CD14-positive monocyte (primary cell): ENCODE results near the gene ZNF831. TPM values are rescaled to one million over a fixed set of nuclear protein-coding genes. Genes with fewer than 3 reads are reported as not detected.

Source experiments
- DNase-seq, 3 donors: peaks; one replicate each; pipeline ENCODE4 v3.0.0-alpha.2; 2011 to 2022
- H2AFZ ChIP-seq: 2 replicates; pipeline ENCODE4 v1.6.0; 2012; ENCODE audit warnings: mild to moderate bottlenecking, low read depth, low read length, inconsistent platforms; ENCODE audit not compliant: insufficient read depth, poor library complexity, severe bottlenecking
- H3K27ac ChIP-seq, 2 donors: 1 replicate in 1 of 2; 2 replicates in 1 of 2; pipeline ENCODE4 v1.5.1; 2012 to 2013; ENCODE audit warnings: low read length in 2 of 2, control low read depth in 1 of 2, inconsistent platforms in 1 of 2, low read depth in 1 of 2, mild to moderate bottlenecking in 1 of 2
- H3K27me3 ChIP-seq, 2 donors: one replicate each; pipeline versions ENCODE4 v1.6.0 to v1.6.1; 2011 to 2013; ENCODE audit warnings: low read length in 2 of 2; ENCODE audit not compliant: control insufficient read depth in 2 of 2, insufficient read depth in 2 of 2
- H3K36me3 ChIP-seq, 2 donors: replicated peaks in 1 of 2; 1 replicate in 1 of 2; 2 replicates in 1 of 2; pipeline versions ENCODE4 v1.5.1 to v1.6.1; 2012 to 2013; ENCODE audit warnings: low read length in 2 of 2, control low read depth in 1 of 2, inconsistent platforms in 1 of 2, mild to moderate bottlenecking in 1 of 2; ENCODE audit not compliant: insufficient read depth in 2 of 2, control insufficient read depth in 1 of 2
- H3K4me1 ChIP-seq, 2 donors: 1 replicate in 1 of 2; 2 replicates in 1 of 2; pipeline versions ENCODE4 v1.5.1 to v1.6.1; 2012 to 2013; ENCODE audit warnings: low read length in 2 of 2, control low read depth in 1 of 2, inconsistent platforms in 1 of 2, mild to moderate bottlenecking in 1 of 2, moderate library complexity in 1 of 2; ENCODE audit not compliant: insufficient read depth in 2 of 2, control insufficient read depth in 1 of 2
- H3K4me2 ChIP-seq: replicated peaks from 2 replicates; pipeline ENCODE3; 2012; ENCODE audit warnings: low read length, moderate library complexity, mild to moderate bottlenecking; ENCODE audit not compliant: poor library complexity, severe bottlenecking; ENCODE audit errors: extremely low read depth
- H3K4me3 ChIP-seq, 3 experiments: fragments of 200-600 bp in 1 of 3; sonication (generic) in 1 of 3; replicated peaks in 1 of 3; 1 replicate in 2 of 3; 2 replicates in 1 of 3; pipeline ENCODE4 v1.5.1; 2011 to 2013; ENCODE audit warnings: low read length in 3 of 3, mild to moderate bottlenecking in 3 of 3, control low read depth in 2 of 3, low read depth in 2 of 3, inconsistent platforms in 1 of 3, moderate library complexity in 1 of 3
- H3K79me2 ChIP-seq: 2 replicates; pipeline ENCODE4 v1.6.0; 2012; ENCODE audit warnings: mild to moderate bottlenecking, control low read depth, inconsistent platforms, low read length, moderate library complexity; ENCODE audit not compliant: insufficient read depth
- H3K9ac ChIP-seq: 2 replicates; pipeline ENCODE4 v1.6.0; 2017; ENCODE audit warnings: low read length, mild to moderate bottlenecking; ENCODE audit not compliant: insufficient read depth, poor library complexity, severe bottlenecking
- H3K9me3 ChIP-seq, 2 donors: replicated peaks in 1 of 2; 1 replicate in 1 of 2; 2 replicates in 1 of 2; pipeline versions ENCODE4 v1.5.1 to v1.6.1; 2012 to 2013; ENCODE audit warnings: low read length in 2 of 2, control low read depth in 1 of 2; ENCODE audit not compliant: control insufficient read depth in 1 of 2, insufficient read depth in 1 of 2
- H4K20me1 ChIP-seq: 2 replicates; pipeline ENCODE4 v1.6.0; 2012; ENCODE audit warnings: mild to moderate bottlenecking, low read length, control low read depth, moderate library complexity; ENCODE audit not compliant: insufficient read depth
- H3K27ac Mint-ChIP-seq, 7 donors: one replicate each; pipeline ENCODE4 v1.8.0; 2020; ENCODE audit warnings: mild to moderate bottlenecking in 7 of 7, mixed read lengths in 7 of 7, moderate library complexity in 6 of 7, inconsistent platforms in 2 of 7
- H3K27me3 Mint-ChIP-seq, 3 donors: one replicate each; pipeline ENCODE4 v1.8.0; 2021 to 2022; ENCODE audit warnings: low read depth in 3 of 3, mild to moderate bottlenecking in 3 of 3, mixed read lengths in 3 of 3, moderate library complexity in 3 of 3, inconsistent platforms in 1 of 3
- H3K36me3 Mint-ChIP-seq, 2 donors: one replicate each; pipeline ENCODE4 v1.8.0; 2020; ENCODE audit warnings: mixed read lengths in 2 of 2, inconsistent platforms in 1 of 2, mild to moderate bottlenecking in 1 of 2
- H3K4me1 Mint-ChIP-seq: one replicate; pipeline ENCODE4 v1.8.0; 2020; ENCODE audit warnings: mild to moderate bottlenecking, mixed read lengths
- H3K4me3 Mint-ChIP-seq, 2 donors: one replicate each; pipeline ENCODE4 v1.8.0; 2020; ENCODE audit warnings: mild to moderate bottlenecking in 2 of 2, mixed read lengths in 2 of 2, moderate library complexity in 1 of 2
- H3K9me3 Mint-ChIP-seq, 7 donors: one replicate each; pipeline ENCODE4 v1.8.0; 2020 to 2022; ENCODE audit warnings: mixed read lengths in 7 of 7, mild to moderate bottlenecking in 6 of 7, moderate library complexity in 6 of 7, inconsistent platforms in 2 of 7
- WGBS: methylation state at CpG from one replicate; pipeline ENCODE4 v1.1.5; 2013; ENCODE audit warnings: missing lambda C conversion rate; ENCODE audit not compliant: insufficient coverage; 5-methylcytosine and 5-hydroxymethylcytosine counted together
- intact Hi-C, 2 donors: fragments of 100-400 bp; cut with micrococcal nuclease; formaldehyde crosslinking; loops; one replicate each; pipeline versions ENCODE4 v1.15.0 to v1.15.1; 2023
- polyA plus RNA-seq, 3 donors: library from polyadenylated mRNA; depleted of rRNA in 1 of 3; unstranded in 2 of 3; stranded (reverse) in 1 of 3; fragments of 300-500 nt in 2 of 3; fragments of >200 nt in 1 of 3; fragmentation: Illumina TruSeq in 2 of 3; gene quantifications; 1 replicate in 2 of 3; 2 replicates in 1 of 3; pipeline ENCODE4 v1.2.3, GENCODE V29; 2012 to 2021
- TF ChIP-seq, protein P1 (sequence below): fragments of 200-600 bp; IDR thresholded peaks from one replicate; pipeline ENCODE4 v1.8.0; 2022; ENCODE audit warnings: antibody characterized with exemption, mild to moderate bottlenecking

The ZNF831 gene
- polyA plus RNA-seq, 3 donors, result 0.03 to 0.09 TPM; not detected in 1

DNA sequence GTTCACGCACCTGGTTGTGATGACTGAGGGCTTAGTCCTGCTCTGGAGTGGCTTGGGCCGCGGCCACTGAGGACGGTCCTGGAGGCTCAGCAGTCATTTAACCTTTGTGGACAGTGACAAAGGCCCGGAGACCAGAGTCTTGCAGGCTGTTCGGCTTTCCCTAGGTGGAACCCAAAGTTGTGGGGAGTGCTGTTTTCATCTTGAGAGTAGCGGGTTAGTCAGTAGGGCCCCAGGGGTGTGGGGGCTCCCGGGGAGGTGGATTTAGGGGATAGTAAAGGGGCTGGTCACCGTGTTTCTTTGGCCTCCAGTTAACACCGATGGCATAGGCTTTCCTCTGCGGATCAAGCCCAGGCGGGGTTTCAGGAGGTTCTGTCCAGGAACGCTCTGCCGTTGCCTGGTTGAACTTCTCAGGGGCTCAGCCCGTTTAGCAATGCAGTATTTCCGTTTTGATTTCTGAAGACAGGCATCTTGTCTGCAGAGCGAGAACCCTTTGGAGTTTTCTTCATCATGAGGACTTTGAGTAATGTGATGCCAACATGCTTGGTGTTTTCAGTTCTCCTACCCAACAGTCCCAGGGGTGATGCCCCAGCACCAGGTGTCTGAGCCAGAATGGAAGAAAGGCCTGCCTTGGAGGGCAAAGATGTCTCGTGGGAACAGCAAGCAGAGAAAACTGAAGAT, 31.8 kb downstream of the ZNF831 start:
- Mint-ChIP-seq H3K27me3 (peaks cover 4 to 12% (median 9%) of the 10 kb centered on the region in 3 donors), H3K36me3 (no peaks in the 10 kb centered on the region), H3K4me3 (no peak overlapping the region), H3K9me3 (peaks cover 0 to 5% (median 2%) of the 10 kb centered on the region in 7 donors), H3K27ac (no peak overlapping the region), H3K4me1 (no peaks in the 10 kb centered on the region)
- peaks cover 0 to under 1% of the 10 kb centered on the region in 2 donors for H3K27me3 ChIP-seq
- TF ChIP-seq, protein P1, sequence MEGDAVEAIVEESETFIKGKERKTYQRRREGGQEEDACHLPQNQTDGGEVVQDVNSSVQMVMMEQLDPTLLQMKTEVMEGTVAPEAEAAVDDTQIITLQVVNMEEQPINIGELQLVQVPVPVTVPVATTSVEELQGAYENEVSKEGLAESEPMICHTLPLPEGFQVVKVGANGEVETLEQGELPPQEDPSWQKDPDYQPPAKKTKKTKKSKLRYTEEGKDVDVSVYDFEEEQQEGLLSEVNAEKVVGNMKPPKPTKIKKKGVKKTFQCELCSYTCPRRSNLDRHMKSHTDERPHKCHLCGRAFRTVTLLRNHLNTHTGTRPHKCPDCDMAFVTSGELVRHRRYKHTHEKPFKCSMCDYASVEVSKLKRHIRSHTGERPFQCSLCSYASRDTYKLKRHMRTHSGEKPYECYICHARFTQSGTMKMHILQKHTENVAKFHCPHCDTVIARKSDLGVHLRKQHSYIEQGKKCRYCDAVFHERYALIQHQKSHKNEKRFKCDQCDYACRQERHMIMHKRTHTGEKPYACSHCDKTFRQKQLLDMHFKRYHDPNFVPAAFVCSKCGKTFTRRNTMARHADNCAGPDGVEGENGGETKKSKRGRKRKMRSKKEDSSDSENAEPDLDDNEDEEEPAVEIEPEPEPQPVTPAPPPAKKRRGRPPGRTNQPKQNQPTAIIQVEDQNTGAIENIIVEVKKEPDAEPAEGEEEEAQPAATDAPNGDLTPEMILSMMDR, result no peak
- H3K4me3 ChIP-seq, result no peak overlapping the region
- no peak overlapping the region for H2AFZ ChIP-seq
- H3K27ac ChIP-seq, result no peak overlapping the region
- no peaks in the 10 kb centered on the region for H3K4me1 ChIP-seq
- H4K20me1 ChIP-seq, result no peaks in the 10 kb centered on the region
- no peaks in the 10 kb centered on the region for H3K79me2 ChIP-seq
- no peak overlapping the region for H3K4me2 ChIP-seq
- no peak for DNase-seq
- no peak overlapping the region for H3K9ac ChIP-seq
- 97% methylated on average over 15 of the region's 18 CpGs for WGBS
- no peaks in the 10 kb centered on the region for H3K9me3 ChIP-seq
- H3K36me3 ChIP-seq, result no peaks in the 10 kb centered on the region
- intact Hi-C loops, result no loop called here

DNA sequence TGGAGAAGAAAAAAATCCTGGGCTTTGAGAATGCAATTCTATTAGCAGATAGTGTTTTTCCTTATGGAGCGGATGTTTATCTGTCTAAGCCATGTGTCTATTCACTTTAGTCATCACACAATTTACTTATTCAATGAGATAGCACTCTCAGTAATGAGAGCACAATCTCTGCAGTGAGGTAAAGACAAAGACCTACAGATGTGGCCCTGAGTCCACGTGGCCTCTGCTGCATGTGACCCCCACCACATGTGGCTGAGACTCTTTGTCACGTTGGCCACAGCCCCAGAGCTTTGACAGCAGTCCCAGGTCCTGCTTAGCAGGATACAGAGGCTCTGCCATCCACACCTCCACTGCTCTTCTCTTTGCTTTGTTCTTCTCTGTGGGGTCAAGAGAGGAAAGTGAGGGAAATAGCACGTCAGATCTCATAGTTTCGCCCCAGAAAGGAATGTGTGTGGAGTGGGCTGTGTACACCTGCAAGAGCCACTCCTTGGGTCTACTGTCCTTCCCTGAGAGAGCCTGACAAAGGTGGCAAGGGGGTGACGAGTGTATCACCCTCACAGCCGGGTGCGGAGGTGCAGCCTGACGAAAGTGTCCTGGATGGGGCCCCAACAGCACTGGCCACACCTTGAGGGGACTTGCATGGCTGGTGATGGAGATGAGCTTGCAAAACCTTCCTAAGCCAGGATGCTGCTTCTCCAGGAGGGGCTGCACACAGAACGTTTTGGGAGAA, 40.7 kb downstream of the ZNF831 start:
- H3K27me3 Mint-ChIP-seq, result peaks cover 4 to 9% (median 5%) of the 10 kb centered on the region in 3 donors
- no peak overlapping the region for H3K4me3 Mint-ChIP-seq
- H3K9me3 ChIP-seq, result no peaks in the 10 kb centered on the region
- no peak for DNase-seq
- H3K4me1 ChIP-seq, result no peaks in the 10 kb centered on the region
- H3K27ac ChIP-seq, result no peak overlapping the region
- peaks cover 2 to 7% of the 10 kb centered on the region in 2 donors for H3K27me3 ChIP-seq
- 96% methylated on average over 4 of the region's 10 CpGs for WGBS
- H2AFZ ChIP-seq, result no peak overlapping the region
- intact Hi-C loops, result no loop called here
- no peak overlapping the region for H3K27ac Mint-ChIP-seq
- no peak overlapping the region for H3K9ac ChIP-seq
- H4K20me1 ChIP-seq, result no peaks in the 10 kb centered on the region
- no peaks in the 10 kb centered on the region for H3K79me2 ChIP-seq
- H3K4me3 ChIP-seq, result no peak overlapping the region
- H3K4me1 Mint-ChIP-seq, result peaks cover 1% of the 10 kb centered on the region
- H3K36me3 ChIP-seq, result no peaks in the 10 kb centered on the region
- TF ChIP-seq, protein P1, result no peak
- no peak overlapping the region for H3K4me2 ChIP-seq
- peaks cover 0 to 5% (median 2%) of the 10 kb centered on the region in 7 donors for H3K9me3 Mint-ChIP-seq
- H3K36me3 Mint-ChIP-seq, result no peaks in the 10 kb centered on the region
